GM19467 (cell line): Measurements from ENCODE around the gene MAPK1.
"Not testable (repeated sequence)": the region's sequence is repeated elsewhere in the genome, so short reads cannot be mapped to it uniquely, and the experiment has no call there.

ENCODE experiments used
- ATAC-seq: cut with Tn5 transposase; IDR thresholded peaks from one replicate; pipeline ENCODE4 v1.9.1; 2021; ENCODE audit warnings: mild to moderate bottlenecking, moderate library complexity; ENCODE audit not compliant: unreplicated experiment

Gene MAPK1

GRCh38 chr22:21730535-21731308 lies 136.7 kb downstream of the MAPK1 start:
- no peak for ATAC-seq

DNA sequence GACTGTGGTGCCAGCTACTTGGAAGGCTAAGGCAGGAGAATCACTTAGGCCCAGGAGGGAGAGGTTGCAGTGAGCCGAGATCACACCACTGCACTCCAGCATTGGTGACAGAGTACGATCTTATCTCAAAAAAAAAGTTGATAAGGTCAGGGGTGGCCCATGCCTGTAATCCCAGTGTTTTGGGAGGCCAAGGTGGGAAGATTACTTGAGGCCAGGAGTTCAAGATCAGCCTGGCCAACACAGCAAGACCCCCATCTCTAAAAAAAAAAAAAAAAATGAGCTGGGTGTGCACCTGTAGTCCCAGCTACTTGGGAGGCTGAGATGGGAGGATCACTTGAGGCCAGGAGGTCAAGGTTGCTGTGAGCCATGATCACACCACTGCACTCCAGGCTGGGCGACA lies 138.3 kb downstream of the MAPK1 start:
- ATAC-seq, result not testable (repeated sequence)

DNA sequence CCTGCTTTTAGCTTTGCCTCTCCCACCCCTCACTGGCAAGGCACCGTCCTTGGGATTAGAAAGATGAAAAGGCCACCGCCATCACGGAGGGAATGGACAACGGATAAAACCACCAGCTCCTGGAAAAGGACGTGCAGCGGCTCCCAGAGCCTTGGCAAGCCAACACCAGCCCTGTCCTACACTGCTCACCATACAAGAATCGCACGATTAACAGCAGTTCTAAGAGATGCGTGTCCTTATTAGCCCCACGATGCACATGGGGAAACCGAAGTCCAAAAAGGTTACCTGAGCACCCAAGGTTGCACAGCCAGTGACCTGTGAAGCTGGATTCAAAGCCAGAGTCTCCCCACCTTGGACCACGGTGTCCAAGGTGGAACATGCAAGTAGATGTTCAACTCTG lies 139.2 kb downstream of the MAPK1 start:
- no peak for ATAC-seq

DNA sequence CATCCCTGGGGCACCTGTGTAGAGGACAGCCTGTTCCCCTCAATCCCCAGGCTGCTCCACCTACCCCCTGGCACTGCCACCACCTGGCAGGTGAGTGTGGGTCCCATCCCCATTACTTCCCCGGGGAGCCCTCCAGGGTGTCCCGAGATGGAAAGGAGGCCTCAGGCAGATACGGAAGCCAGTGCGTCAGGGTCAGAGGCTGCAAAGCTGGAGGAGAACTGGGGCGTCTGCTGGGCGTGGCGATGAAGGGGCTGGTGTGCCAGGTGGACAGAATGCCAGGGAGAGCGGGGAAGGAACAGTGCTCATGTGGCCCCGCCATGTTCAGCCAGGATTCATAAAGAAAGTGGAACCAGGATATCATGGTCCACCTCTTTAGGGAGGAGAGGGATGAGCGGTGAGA lies 139.7 kb downstream of the MAPK1 start:
- no peak for ATAC-seq

GRCh38 chr22:21727159-21727558 lies 140.3 kb downstream of the MAPK1 start:
- ATAC-seq, result no peak

GRCh38 chr22:21726650-21727049 lies 140.8 kb downstream of the MAPK1 start:
- ATAC-seq, result no peak

GRCh38 chr22:21725956-21726649 lies 141.3 kb downstream of the MAPK1 start:
- ATAC-seq, result no peak

GRCh38 chr22:21724496-21724895 lies 142.9 kb downstream of the MAPK1 start:
- not testable (repeated sequence) for ATAC-seq

- ATAC-seq, result not testable (repeated sequence)
Observed at GRCh38 chr22:21721195-21721852, 146.1 kb downstream of the MAPK1 start.

DNA sequence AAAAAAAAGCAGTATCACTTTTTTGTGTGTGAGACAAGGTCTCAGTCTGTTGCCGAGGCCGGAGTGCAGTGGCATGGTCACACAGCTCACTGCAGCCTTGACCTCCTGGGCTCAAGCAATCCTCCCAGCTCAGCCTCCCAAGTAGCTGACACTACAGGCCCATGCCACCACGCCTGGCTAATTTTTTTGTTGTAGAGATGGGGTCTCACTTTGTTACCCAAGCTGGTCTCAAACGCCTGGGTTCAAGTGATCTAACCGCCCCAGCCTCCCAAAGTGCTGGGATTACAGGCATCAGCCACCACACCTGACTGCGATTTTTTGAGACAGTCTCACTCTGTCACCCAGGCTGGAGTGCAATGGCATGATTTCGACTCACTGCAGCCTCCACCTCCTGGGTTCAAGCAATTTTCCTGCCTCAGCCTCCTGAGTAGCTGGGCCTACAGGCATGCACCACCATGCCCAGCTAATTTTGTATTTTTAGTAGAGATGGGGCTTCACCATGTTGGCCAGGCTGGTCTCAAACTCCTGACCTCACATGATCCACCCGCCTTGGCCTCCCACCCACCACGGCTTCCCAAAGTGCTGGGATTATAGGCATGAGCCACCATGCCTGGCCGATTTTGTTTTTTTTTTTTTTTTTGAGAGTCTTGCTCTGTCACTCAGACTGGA lies 147.1 kb downstream of the MAPK1 start:
- ATAC-seq, result not testable (repeated sequence)

GRCh38 chr22:21719024-21719423 lies 148.4 kb downstream of the MAPK1 start:
- no peak for ATAC-seq

- no peak for ATAC-seq
Observed at GRCh38 chr22:21718499-21718898, 148.9 kb downstream of the MAPK1 start.

- ATAC-seq, result not testable (repeated sequence)
Observed at GRCh38 chr22:21716395-21717122, 150.9 kb downstream of the MAPK1 start.

DNA sequence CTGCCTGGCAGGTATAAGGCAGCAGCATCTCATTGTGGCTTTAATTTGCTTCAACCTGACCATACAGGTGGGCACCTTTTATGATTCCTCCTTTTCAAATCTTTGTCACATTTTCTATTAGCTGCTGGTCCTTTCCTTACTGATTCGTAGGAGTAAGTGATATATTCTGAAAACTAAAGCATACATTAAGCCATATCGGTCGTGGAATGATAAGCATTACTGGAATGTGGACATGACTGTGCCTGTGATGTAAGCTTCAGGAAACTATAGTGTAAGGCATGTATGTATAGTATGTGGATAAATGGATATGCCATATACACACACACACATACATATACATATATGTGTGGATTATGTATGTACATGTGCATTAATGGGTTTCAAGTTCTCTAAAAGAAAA lies 152.7 kb downstream of the MAPK1 start:
- ATAC-seq, result no peak

- ATAC-seq, result no peak
Observed at GRCh38 chr22:21714059-21714770, 153.2 kb downstream of the MAPK1 start.

GRCh38 chr22:21713428-21714058 lies 153.9 kb downstream of the MAPK1 start:
- no peak for ATAC-seq

DNA sequence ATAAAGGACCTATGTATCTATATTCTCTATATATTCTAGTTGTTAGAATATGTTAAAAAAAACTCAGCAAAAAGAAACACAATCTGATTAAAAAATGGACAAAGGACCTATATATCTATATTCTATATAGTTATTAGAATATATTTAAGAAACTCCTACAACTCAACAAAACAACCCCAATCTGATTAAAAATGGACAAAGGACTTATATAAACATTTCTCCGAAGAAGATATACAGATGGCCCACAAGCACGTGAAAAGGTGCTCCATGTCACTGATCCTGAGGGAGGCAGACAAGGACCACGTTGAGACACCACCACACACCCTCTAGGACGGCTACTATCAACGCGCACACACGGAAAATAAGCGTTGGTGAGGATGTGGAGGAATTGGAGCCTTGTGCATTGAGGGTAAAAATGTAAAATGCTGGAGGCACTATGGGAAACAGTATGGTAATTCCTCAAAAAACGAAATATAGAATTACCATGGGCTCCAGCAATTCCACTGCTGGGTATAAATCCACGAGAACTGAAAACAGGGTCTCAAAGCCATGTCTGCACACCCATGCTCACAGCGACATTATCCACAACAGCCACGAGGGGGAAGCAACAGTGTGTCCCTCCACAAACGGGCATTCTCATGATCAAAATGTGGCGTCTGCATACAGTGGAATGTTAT lies 154.6 kb downstream of the MAPK1 start:
- ATAC-seq, result no peak

DNA sequence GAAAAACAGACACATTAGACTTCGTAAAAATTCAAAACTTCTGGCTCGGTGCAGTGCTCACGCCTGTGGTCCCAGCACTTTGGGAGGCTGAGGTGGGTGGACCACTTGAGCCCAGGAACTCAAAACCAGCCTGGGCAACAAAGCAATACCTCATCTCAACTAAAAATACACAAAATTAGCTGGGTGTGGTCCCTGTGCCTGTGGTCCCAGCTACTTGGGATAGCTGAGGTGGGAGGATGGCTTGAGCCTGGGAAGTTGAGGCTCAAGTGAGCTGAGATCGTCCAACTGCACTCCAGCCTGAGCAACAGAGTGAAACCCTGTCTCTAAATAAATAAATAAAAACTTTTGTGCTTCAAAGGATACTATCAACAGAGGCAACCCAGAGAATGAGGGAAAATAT lies 155.6 kb downstream of the MAPK1 start:
- no peak for ATAC-seq

GRCh38 chr22:21710156-21710555 lies 157.3 kb downstream of the MAPK1 start:
- ATAC-seq, result no peak
